ENCODE data around the gene C22orf39. TPM values are rescaled to one million over a fixed set of nuclear protein-coding genes. Genes with fewer than 3 reads are reported as not detected.
A peak's percentile ranks its signal among the peaks of the same experiment; 100 is the strongest.

The C22orf39 gene
- total and polyA plus RNA-seq, 4 experiments from 2014 or later, result 40.5 to 58.3 (median 48.9) TPM

DNA sequence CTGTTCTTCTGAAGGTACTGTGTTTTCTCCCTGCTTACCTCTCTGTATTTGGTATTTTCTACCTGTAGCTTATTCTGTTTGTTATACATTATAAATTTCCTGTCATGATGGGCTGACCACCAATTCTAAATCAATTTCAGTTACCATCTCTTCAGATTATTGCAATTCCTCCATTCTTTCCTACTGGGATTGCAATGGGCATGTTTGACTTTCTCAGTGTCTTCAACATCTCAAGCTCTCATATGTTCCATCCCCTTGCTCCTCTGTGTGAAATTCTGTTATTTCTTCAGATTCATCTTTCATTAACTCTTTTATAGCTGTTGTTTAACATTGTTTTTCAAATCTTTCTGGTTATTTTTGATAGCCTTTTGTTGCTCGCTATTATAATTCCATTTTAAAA lies 15.5 kb upstream of the C22orf39 start:
- ChIA-PET CTCF (ENCODE audit: partially characterized antibody) (interaction anchor here (1.2 kb wide), 1 partner anchor 10 kb away, joined by 3 read pairs; no protein-coding TSS in a partner anchor), POLR2A (ENCODE audit: partially characterized antibody) (no interaction called here)
- Histone ChIP-seq H3K27me3 (ENCODE audit: insufficient read depth, low read length) (no peaks in the 10 kb centered on the region), H3K4me1 (ENCODE audit: insufficient read depth, low read length) (peaks cover 11% of the 10 kb centered on the region), H3K9me3 (ENCODE audit: control insufficient read depth in 1 of 2, low read length in 2 of 2) (no peaks in the 10 kb centered on the region), H3K27ac (ENCODE audit: low read depth, low read length) (no peak overlapping the region), H3K36me3 (ENCODE audit: insufficient read depth, low read length) (peaks cover 54% of the 10 kb centered on the region), H3K4me3 (ENCODE audit: low read length in 2 of 2) (no peak overlapping the region)
- Mint-ChIP-seq H3K27ac (peak overlapping the region in 2 of 7 donors; percentile 15 to 19), H3K4me3 (no peak overlapping the region), H3K4me1 (peaks cover 0 to 13% (median 4%) of the 10 kb centered on the region in 4 donors), H3K9me3 (no peaks in the 10 kb centered on the region), H3K27me3 (no peaks in the 10 kb centered on the region), H3K36me3 (peaks cover 26 to 70% of the 10 kb centered on the region in 2 donors)
- intact Hi-C loops (cut with micrococcal nuclease), result no loop called here
- no peak for DNase-seq

DNA sequence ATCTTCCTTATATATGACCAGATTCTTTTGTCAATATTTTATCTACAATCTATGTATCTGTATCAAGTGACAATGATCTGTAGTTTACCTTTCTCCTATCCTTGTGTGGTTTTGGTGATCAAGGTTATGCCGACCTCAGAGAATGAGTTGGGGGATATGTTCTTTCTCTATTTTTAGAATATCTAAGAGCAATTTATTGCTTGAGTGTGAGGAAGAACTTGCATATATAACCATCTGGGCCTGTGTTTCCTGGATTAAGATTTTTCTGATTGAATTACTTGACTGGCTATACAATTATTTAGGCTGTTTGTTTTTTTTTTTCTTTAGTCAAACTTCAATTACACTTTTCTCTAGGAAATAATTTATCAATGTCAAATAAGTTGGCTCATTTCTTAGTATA lies 14.0 kb upstream of the C22orf39 start:
- H3K27ac Mint-ChIP-seq, result peak overlapping the region in 1 of 7 donors; percentile 13
- H3K36me3 Mint-ChIP-seq, result peaks cover 24 to 70% of the 10 kb centered on the region in 2 donors
- Histone ChIP-seq H3K9me3 (ENCODE audit: control insufficient read depth in 1 of 2, low read length in 2 of 2) (no peaks in the 10 kb centered on the region), H3K4me3 (ENCODE audit: low read length in 2 of 2) (no peak overlapping the region), H3K36me3 (ENCODE audit: insufficient read depth, low read length) (peaks cover 52% of the 10 kb centered on the region), H3K27me3 (ENCODE audit: insufficient read depth, low read length) (no peaks in the 10 kb centered on the region), H3K27ac (ENCODE audit: low read depth, low read length) (no peak overlapping the region), H3K4me1 (ENCODE audit: insufficient read depth, low read length) (peaks cover 11% of the 10 kb centered on the region)
- POLR2A ChIA-PET (ENCODE audit: partially characterized antibody), result no interaction called here
- no peak overlapping the region for H3K4me3 Mint-ChIP-seq
- H3K9me3 Mint-ChIP-seq, result no peaks in the 10 kb centered on the region
- DNase-seq, result no peak
- H3K4me1 Mint-ChIP-seq, result peaks cover 0 to 13% (median 4%) of the 10 kb centered on the region in 4 donors
- intact Hi-C loops (cut with micrococcal nuclease), result no loop called here
- CTCF ChIA-PET (ENCODE audit: partially characterized antibody), result no interaction called here
- H3K27me3 Mint-ChIP-seq, result no peaks in the 10 kb centered on the region

DNA sequence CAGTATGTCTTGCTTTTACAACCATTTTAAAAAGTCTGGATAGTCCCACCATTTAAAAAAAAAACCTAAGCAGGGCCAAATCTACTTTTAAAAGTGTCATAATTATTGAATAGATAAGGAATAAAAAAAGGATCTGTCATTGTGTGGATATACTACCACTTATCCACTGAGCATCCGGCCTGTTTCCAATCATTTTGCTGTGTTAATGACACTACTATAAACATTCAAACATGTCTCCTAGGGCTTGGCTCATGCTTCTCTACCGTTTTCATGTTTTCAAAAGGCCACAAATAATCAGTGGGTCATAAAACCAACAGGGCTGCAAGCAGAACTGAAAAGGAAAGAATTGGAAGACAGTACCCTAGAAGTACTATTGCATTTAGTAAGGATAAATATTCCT lies 12.5 kb upstream of the C22orf39 start:
- ChIA-PET POLR2A (ENCODE audit: partially characterized antibody) (interaction anchor here (0.7 kb wide), 1 partner anchor 13 kb away, joined by 3 read pairs; no protein-coding TSS in a partner anchor), CTCF (ENCODE audit: partially characterized antibody) (no interaction called here)

DNA sequence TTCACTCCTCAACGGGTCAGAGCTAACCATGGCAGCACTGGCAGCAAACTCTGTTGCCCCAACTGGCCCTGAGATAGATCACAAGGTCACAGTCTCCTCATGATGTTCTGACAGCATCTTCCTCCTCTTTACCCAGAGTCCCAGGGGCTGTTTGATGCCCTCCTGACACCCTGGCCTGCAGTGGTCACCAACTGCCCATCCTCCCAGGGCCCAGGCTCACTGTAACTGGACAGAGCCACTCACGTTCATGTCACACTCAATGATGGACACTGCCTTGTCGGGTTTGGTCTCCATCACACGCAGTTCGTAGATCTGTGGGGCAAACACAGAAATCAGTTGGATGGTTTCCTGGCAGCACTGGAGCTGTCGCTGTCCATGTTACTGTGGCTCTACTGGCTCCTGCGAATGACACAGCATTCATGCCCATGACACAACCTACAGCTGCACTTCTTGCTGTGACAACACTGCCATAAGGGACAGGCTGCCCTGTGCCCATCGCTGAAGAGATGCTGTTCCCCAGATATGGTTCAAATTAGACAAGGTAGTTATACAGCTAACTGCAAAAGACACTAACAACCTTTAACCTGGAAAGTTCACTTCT lies 10.4 kb upstream of the C22orf39 start:
- no peaks in the 10 kb centered on the region for H3K27me3 ChIP-seq (ENCODE audit: insufficient read depth, low read length)
- no peaks in the 10 kb centered on the region for H3K9me3 ChIP-seq (ENCODE audit: control insufficient read depth in 1 of 2, low read length in 2 of 2)
- peaks cover 55% of the 10 kb centered on the region for H3K36me3 ChIP-seq (ENCODE audit: insufficient read depth, low read length)
- no peak overlapping the region for H3K27ac ChIP-seq (ENCODE audit: low read depth, low read length)
- intact Hi-C loops (cut with micrococcal nuclease), result no loop called here
- Mint-ChIP-seq H3K27me3 (no peaks in the 10 kb centered on the region), H3K36me3 (peaks cover 27 to 70% of the 10 kb centered on the region in 2 donors), H3K4me1 (no peaks in the 10 kb centered on the region), H3K27ac (no peak overlapping the region), H3K9me3 (no peaks in the 10 kb centered on the region), H3K4me3 (no peak overlapping the region)
- H3K4me1 ChIP-seq (ENCODE audit: insufficient read depth, low read length), result no peaks in the 10 kb centered on the region
- no peak for DNase-seq
- POLR2A ChIA-PET (ENCODE audit: partially characterized antibody), result interaction anchor here (0.8 kb wide), 1 partner anchor 10 kb away, joined by 4 read pairs; the partner anchor contains the start of gene C22orf39
- H3K4me3 ChIP-seq (ENCODE audit: low read length in 2 of 2), result no peak overlapping the region
- CTCF ChIA-PET (ENCODE audit: partially characterized antibody), result interaction anchor here (1.7 kb wide), 1 partner anchor 172 kb away, joined by 3 read pairs; no protein-coding TSS in a partner anchor

More for the DNA sequence above, 12.5 kb upstream of the C22orf39 start:
- intact Hi-C loops (cut with micrococcal nuclease), result no loop called here
- no peaks in the 10 kb centered on the region for H3K9me3 ChIP-seq (ENCODE audit: control insufficient read depth in 1 of 2, low read length in 2 of 2)
- Mint-ChIP-seq H3K27me3 (no peaks in the 10 kb centered on the region), H3K36me3 (peaks cover 18 to 67% of the 10 kb centered on the region in 2 donors), H3K4me1 (peaks cover 0 to 8% (median 1%) of the 10 kb centered on the region in 4 donors), H3K9me3 (no peaks in the 10 kb centered on the region), H3K27ac (no peak overlapping the region), H3K4me3 (no peak overlapping the region)
- no peaks in the 10 kb centered on the region for H3K27me3 ChIP-seq (ENCODE audit: insufficient read depth, low read length)
- H3K36me3 ChIP-seq (ENCODE audit: insufficient read depth, low read length), result peaks cover 54% of the 10 kb centered on the region
- no peak overlapping the region for H3K4me3 ChIP-seq (ENCODE audit: low read length in 2 of 2)
- H3K27ac ChIP-seq (ENCODE audit: low read depth, low read length), result no peak overlapping the region
- no peak for DNase-seq
- H3K4me1 ChIP-seq (ENCODE audit: insufficient read depth, low read length), result peaks cover 11% of the 10 kb centered on the region

DNA sequence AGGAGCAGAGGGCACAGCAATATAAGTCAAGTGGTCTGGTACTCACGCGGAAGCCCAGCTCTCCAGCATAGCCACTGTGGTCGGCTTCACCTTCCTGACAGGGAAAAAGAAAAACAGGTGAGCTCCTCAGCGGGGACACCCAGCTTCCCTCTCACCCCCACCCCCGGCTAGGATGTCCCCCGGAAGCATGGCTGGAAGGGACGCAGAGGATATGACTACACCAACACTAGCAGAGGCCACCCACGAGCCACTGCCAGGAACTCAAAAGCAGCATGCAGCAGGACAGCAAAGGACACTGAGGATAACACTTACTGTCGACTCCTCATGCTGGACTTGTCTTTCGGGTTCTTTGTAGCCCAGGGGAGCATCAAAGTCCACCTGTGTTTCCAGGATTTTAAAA lies 9.0 kb upstream of the C22orf39 start:
- no peak for DNase-seq
- Mint-ChIP-seq H3K36me3 (peaks cover 27 to 72% of the 10 kb centered on the region in 2 donors), H3K27ac (peak overlapping the region in 1 of 7 donors; percentile 14), H3K9me3 (no peaks in the 10 kb centered on the region), H3K27me3 (no peaks in the 10 kb centered on the region), H3K4me1 (no peaks in the 10 kb centered on the region), H3K4me3 (no peak overlapping the region)
- POLR2A ChIA-PET (ENCODE audit: partially characterized antibody), result interaction anchor here (0.7 kb wide), 1 partner anchor 23 kb away, joined by 3 read pairs; the partner anchor contains the start of gene CDC45
- H3K9me3 ChIP-seq (ENCODE audit: control insufficient read depth in 1 of 2, low read length in 2 of 2), result no peaks in the 10 kb centered on the region
- H3K4me1 ChIP-seq (ENCODE audit: insufficient read depth, low read length), result no peaks in the 10 kb centered on the region
- intact Hi-C loops (cut with micrococcal nuclease), result no loop called here
- H3K27me3 ChIP-seq (ENCODE audit: insufficient read depth, low read length), result no peaks in the 10 kb centered on the region
- H3K36me3 ChIP-seq (ENCODE audit: insufficient read depth, low read length), result peaks cover 60% of the 10 kb centered on the region
- CTCF ChIA-PET (ENCODE audit: partially characterized antibody), result interaction anchor here (1.7 kb wide), 1 partner anchor 173 kb away, joined by 3 read pairs; no protein-coding TSS in a partner anchor
- no peak overlapping the region for H3K4me3 ChIP-seq (ENCODE audit: low read length in 2 of 2)
- no peak overlapping the region for H3K27ac ChIP-seq (ENCODE audit: low read depth, low read length)

DNA sequence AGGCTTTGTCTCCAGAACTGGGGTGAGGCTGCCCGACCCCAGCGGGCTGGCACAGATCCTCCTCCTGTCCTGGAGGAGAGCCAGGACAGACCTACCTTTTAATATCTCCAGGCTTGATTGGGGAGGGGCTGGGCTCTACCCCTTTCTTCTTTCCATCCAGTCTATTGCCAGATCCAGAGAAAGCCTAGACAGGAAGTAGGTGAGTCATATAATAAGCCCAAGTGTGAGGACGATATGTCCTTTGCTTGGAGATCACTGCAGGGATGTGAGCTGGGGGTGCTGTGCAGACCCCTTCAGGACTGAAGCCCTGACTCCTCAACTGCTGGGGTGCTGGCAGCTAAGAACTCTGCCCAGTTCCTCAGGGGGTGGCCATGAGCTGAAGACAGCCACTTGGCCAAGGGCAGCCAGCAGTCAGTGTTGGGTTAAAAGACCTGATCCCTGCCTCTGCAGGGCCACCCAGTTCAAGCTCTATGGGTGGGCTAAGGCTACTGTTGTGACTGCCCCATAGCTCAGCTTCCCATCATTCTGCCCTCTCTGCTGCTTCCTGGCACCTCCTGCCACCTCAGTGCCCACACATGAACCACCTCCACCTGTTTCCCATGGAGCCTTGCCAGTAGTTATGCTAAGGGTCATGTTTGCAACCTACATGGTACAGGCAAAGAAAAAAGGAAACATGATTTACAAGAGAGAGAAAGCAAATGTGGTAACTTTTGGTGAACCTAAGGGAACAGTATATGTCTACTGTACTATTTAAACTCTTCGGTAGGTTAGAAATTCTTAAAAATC lies 8.3 kb upstream of the C22orf39 start:
- Mint-ChIP-seq H3K27me3 (no peaks in the 10 kb centered on the region), H3K9me3 (no peaks in the 10 kb centered on the region), H3K27ac (peak overlapping the region in 3 of 7 donors; percentile 14 to 39 (median 18)), H3K4me3 (no peak overlapping the region), H3K36me3 (peaks cover 27 to 72% of the 10 kb centered on the region in 2 donors), H3K4me1 (no peaks in the 10 kb centered on the region)
- Histone ChIP-seq H3K9me3 (ENCODE audit: control insufficient read depth in 1 of 2, low read length in 2 of 2) (no peaks in the 10 kb centered on the region), H3K36me3 (ENCODE audit: insufficient read depth, low read length) (peaks cover 60% of the 10 kb centered on the region), H3K4me1 (ENCODE audit: insufficient read depth, low read length) (no peaks in the 10 kb centered on the region), H3K4me3 (ENCODE audit: low read length in 2 of 2) (no peak overlapping the region), H3K27me3 (ENCODE audit: insufficient read depth, low read length) (no peaks in the 10 kb centered on the region), H3K27ac (ENCODE audit: low read depth, low read length) (no peak overlapping the region)
- ChIA-PET POLR2A (ENCODE audit: partially characterized antibody) (no interaction called here), CTCF (ENCODE audit: partially characterized antibody) (no interaction called here)
- intact Hi-C loops (cut with micrococcal nuclease), result no loop called here
- DNase-seq, result no peak

DNA sequence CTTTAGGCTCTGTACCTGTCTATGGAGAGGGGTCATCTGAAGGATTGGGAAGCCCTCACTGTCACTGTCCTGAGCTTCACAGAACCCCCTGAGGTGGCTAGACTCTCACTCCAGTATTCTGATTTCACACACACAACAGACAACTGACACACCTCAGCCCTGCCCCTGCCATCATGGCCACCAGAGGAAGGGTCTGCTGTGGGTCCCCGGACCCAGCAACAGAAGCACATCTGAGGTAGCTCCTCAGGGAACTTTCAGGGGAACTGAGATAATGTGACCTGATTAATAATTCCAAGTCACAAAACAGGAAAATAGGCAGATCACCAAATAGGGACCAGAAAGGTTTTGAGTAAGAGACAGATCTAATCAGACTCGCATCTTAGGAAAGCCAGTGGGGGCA lies 7.5 kb upstream of the C22orf39 start:
- CTCF ChIA-PET (ENCODE audit: partially characterized antibody), result no interaction called here
- H3K9me3 ChIP-seq (ENCODE audit: control insufficient read depth in 1 of 2, low read length in 2 of 2), result no peaks in the 10 kb centered on the region
- no peak for DNase-seq
- H3K4me3 ChIP-seq (ENCODE audit: low read length in 2 of 2), result no peak overlapping the region
- H3K27ac Mint-ChIP-seq, result peak overlapping the region in 2 of 7 donors; percentile 23 to 39
- H3K36me3 Mint-ChIP-seq, result peaks cover 25 to 74% of the 10 kb centered on the region in 2 donors
- no peaks in the 10 kb centered on the region for H3K9me3 Mint-ChIP-seq
- H3K36me3 ChIP-seq (ENCODE audit: insufficient read depth, low read length), result peaks cover 60% of the 10 kb centered on the region
- H3K4me1 Mint-ChIP-seq, result no peaks in the 10 kb centered on the region
- H3K27me3 Mint-ChIP-seq, result no peaks in the 10 kb centered on the region
- H3K4me3 Mint-ChIP-seq, result no peak overlapping the region
- no peaks in the 10 kb centered on the region for H3K4me1 ChIP-seq (ENCODE audit: insufficient read depth, low read length)
- no peaks in the 10 kb centered on the region for H3K27me3 ChIP-seq (ENCODE audit: insufficient read depth, low read length)
- intact Hi-C loops (cut with micrococcal nuclease), result no loop called here
- POLR2A ChIA-PET (ENCODE audit: partially characterized antibody), result no interaction called here
- H3K27ac ChIP-seq (ENCODE audit: low read depth, low read length), result no peak overlapping the region

Data from CD4-positive, alpha-beta memory T cell (primary cell).